ENCODE measurements around the gene PLAC8L1.

DNA sequence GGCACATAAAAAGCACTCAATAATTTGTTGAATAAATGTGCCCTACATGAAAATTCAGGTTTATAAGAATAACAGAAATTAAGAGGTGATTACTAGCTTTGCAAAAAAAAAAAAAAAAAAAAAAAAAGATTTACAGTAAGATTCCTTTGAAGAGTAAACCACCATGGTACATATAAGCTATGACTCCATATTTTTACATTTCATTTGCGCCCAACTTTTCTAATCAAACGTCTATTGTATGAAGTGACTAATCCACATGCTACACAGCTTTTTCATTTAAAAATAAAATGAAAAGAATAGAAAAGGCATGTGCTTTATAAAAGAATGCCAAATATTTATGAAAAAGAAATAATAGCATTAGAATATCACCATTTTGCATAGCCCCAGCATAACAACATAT is at the start of gene PLAC8L1:
- no peak for TF ChIP-seq ZNF274 (IDR thresholded peaks at IDR 0.05; ENCODE audit: low read depth, low read length)
- TF ChIP-seq YY1 (IDR thresholded peaks at IDR 0.05; ENCODE audit: insufficient read depth, insufficient read length), result no peak
